ENCODE measurements around the gene PPP2R5C.

The PPP2R5C gene

DNA sequence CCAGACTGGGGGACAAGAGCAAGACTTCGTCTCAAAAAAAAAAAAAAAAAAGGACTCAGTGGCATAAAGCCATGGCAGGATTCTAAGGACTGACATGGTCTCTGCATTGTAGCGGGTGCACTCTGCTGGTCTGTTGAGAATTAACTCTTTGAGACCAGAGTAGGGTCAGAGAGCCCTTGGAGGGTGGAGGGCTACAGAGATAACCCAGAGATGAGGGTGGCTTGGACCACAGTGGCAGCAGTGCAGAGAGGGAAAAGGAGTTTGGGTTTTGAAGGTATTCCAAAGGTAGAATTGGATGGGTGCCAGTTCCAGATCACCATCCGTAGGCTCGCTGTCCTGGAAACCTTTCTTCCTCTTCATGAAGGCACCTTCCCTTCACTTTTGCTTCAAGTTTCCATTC, 188.6 kb downstream of the PPP2R5C start:
- DNase-seq (ENCODE audit: low read depth): no peak

DNA sequence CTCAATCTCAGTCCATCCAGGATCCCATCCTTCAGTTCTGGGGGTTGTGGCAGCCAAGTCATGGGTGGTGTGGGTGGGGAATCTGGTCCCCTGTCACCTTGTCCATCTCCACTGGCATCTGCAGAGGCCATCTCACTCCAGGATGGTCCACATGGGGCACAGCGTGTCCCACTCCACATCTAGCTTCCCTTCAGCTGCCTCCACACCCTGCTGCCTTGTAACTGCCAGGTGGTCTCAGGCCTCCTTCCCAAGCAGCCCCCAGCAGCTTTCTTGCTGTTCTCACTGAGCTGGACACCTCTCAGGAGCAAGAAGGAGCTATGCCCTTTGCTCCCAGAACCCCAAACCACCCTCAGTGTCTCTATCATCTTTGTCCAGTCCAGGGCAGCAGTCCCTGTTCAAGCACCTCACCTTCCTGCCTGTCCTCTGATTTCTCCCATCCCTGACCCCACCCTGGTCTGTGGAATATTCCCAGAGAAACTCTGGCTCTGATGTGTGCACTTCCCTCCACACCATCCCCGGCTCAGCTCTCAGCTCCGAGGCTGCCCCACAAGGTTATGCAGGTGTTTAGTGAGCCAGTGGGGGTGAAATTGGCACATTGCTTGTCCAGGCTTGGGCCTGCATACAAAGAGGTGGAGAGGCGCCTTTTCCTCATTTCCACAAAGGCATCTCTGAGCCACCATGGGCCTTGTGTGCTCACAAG, 189.2 kb downstream of the PPP2R5C start:
- DNase-seq (ENCODE audit: low read depth): no peak

DNA sequence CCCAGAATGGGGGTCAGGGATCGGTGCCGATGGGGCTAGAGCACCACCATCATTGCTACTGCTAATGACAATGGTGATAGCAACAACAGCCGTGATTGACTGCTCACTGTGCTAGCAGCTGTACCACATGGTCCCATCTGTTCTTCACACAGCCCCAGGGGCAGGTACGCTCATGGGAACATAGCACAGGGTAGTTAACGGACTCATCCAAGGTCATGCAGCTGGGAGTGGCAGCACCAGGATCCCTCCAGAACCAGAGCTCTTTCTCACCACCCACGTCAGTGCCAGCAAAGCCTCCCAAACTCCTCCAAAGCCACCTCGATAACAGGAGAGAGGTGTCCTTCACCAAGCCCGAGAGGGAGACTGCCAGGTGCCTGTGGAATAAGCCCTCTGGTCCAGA, 191.6 kb downstream of the PPP2R5C start:
- DNase-seq (ENCODE audit: low read depth): no peak

DNA sequence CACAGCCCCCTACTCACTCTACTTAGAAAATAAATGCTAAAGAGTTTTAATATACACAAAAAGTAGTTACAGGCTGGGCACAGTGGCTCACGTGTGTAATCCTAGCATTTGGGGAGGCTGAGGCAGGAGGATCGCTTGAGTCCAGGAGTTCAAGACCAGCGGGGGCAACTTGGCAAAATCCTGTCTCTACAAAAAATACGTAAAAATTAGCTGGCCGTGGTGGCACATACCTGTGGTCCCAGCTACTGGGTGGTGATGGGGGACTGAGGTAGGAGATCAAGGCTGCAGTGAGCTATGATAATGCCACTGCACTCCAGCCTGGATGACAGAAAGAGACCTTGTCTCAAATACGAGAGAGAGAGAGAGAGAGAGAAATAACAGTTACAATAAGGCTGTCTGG, 193.0 kb downstream of the PPP2R5C start:
- no peak for DNase-seq (ENCODE audit: low read depth)

DNA sequence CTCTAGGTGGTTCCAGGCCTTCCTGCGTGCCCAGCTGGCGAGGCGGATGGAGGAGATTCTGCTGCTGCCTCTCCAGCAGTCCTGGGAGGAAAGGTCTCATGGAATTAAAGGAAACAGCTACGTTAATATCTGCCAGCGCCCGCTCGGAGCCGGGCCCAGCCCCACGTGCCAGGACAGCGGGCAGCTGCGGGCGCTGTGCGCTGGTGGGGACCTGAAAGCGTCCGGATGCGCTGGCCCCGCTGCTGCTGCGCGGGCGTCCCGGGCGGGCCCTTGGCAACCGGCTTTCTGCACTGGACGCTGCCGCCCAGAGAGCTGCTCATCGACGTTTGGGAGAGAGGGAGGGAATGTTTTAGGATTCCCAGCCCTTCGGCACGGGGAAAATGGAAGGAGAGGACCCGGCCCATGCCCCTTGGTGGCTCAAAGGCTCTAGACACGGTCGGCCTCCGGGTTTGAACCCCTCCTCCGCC, 194.2 kb downstream of the PPP2R5C start:
- no peak for DNase-seq (ENCODE audit: low read depth)

DNA sequence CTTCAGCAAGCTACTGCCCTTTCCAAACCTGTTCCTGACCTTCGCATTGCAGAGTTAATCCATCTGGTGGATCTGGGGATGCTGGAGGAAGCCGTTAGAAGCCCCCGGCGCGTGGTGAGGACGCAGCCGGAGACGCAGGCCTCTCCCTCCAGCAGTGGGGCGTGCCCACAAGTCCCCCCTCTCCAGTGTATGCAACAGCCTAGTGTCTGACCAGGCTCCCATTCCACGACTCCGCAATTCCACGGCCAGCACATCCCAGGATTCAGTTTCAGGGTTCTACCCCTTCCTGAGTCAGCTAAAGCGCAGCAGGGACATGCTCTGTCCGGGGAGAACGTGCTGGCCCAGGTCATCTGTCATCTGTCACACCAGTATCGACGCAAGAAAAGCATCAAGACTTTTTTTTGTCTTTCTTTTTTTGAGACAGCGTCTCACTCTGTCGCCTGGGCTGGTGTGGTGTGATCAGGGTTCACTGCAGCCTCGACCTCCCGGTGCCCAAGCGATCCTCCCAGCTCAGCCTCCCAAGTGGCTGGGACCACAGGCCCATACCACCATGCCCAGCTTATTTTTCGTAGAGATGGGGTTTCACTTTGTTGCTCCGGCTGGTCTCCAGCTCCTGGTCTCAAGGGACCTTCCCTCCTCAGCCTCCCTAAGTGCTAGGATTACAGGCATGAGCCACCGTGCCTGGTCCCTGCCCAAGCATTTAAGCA, 194.8 kb downstream of the PPP2R5C start:
- no peak for DNase-seq (ENCODE audit: low read depth)

DNA sequence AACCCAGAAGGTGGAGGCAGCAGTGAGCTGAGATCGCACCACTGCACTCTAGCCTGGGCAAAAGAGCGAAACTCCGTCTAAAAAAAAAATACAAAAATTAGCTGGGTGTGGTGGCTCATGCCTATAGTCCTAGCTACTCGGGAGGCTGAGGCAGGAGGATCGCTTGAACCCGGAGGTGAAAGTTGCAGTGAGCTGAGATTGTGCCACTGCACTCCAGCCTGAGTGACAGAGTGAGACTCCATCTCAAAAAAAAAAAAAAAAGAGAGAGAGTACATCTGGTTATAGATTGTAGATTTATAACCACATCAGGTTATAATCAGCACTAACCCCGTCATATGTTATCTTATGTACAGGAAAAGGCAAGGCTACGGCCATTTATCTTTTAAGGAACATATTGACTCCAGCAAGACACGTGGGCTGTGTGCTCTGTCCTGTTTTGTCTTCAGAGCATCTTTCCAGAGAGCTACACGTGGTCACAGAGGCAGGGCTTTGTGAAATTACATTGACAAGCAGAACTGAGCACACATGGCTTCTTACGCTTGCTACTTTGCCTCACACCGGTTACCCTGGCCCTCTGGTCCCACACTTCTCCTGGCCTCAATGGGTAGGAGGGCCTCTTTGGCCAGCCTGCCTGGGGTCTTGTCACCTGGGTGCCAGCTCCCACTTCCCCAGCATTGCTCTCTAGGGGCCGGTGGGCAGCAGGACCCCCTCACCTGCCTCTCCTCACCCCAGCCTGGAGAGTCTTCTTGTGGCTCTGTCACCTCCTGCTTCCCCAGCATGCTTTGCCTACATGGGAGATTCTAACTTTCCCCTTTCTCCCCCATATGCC, 196.1 kb downstream of the PPP2R5C start:
- DNase-seq (ENCODE audit: low read depth): no peak

DNA sequence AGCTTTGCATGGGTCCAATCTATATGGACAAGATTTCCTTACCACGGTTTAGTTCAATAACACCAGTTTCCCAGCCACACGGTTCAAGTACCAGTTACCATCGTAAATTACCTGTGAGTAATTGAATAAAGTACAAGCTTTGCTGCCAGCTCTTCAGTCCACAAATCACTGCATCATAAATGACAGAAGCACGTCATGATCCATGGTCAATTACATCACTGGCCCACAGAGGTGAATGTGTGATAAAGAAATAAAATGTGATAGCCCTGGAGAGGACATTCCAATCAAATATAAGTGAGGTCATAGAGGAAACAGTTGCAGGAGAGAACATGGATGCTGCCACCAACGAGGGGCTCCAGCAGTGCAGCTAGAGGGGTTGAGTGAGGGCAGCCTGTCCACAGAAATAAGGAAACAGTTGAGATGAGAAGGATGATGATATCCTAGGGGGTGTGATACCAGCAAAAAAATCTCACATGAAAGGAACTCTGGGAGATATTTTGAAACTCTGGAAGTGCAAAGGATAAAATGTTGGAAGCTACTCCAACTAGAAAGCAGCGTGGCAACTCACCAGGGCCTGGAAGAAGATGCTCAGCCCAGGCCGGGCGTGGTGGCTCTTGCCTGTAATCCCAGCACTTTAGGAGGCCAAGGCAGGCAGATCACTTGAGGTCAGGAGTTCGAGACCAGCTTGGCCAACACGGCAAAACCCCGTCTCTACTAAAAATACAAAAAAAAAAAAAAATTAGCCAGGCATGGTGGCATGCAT, 197.1 kb downstream of the PPP2R5C start:
- no peak for DNase-seq (ENCODE audit: low read depth)

DNA sequence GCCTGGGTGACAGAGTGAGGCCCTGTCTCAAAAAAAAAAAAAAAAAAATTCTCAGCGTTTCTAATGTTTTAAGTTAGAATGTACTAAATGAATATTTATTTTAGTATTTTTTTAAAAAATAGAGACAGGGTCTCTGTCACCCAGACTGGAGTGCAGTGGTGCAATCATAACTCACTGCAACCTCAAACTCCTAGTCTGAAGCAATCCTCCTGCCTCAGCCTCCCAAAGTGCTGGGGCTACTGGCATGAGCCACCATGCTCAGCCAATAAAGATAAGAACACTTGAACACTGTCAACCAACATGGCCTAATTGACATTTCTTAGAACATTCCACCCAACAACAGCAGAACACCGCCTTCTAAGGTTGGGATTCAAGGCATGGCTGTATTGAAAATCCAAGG, 197.8 kb downstream of the PPP2R5C start:
- no peak for DNase-seq (ENCODE audit: low read depth)

DNA sequence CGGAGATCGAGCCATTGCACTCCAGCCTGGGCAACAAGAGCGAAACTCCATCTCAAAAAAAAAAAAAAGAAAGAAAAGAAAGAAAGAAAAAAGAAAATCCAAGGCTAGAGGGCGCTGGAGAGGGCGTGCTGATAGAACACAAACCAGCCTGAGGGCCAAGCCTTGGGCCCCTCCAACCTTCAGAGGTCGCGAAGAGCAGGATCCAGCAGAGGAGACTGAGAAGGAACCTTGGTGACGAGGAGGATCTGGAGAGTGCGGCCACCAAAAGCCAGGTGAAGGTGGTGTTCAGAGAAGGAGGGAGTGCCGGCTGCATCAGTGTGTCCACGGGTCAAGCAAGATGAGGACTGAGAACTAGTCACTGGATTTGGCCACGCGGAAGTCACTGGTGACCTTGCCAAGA, 198.7 kb downstream of the PPP2R5C start:
- DNase-seq (ENCODE audit: low read depth): no peak

DNA sequence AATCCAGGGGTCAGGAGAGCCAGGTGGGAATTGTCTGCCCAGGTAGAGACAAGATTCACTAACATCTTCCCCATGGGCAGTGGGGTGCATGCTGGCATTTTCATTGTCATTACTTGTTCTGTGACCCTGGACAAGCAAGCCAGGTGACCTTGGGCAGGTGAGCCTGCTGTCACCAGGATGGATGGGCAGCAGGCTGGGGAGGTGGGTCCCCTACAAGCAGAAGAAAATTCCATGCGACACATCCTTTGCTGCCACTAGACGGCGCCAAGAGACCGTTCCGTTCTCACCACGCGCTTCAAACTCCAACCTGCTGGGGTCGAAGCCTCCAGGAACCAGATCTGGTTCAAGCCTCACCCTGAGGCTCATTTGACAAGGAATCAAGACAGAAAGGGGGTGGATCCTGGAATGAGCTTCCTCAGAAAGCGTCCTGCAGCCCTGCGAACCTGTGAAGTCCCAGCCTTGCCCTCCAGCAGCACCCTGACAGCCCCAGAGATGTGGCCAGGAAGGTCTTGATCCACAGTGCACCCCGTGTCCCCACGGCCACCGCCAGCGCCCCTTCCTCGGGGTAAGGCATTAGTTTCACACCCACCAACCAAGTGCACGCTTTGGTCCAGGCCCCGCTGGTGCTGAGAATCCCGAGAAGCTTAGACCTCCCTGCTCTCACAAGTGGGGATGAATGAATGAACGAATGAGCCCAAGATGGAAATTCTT, 199.7 kb downstream of the PPP2R5C start:
- DNase-seq (ENCODE audit: low read depth): peak; percentile 50

DNA sequence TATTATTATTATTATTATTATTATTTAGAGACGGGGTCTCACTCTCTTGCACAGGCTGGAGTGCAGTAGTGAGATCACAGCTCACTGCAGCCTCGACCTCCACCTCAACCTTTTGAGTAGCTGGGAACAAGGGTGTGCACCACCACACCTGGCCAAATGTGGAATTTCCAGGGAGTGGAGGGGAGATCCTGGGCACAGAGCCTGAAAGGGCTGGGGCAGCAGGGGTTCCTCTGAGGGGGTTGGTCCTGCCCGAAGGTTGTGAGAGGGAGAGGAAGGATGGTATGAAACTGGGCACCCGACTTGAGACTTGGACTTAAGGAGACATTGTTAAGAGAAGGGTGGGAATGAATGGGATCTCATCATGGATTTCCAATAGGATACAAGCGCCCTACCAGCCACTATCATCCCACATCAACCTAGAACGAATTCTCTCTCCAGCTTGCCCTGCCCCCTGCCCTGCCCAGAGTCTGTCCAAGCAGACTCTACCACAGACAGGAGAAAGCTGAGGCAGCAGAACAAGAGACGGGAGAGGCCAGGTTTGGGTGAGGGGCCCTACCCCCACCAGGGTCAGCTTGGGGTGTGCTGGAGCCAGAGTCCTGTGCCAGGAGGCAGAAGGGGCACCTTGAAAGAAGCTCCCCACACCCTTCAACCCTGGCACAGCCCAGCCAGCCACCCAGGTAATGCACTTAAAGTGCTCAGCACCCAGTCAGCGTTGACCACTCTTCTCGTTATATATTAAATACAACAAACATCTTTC, 200.4 kb downstream of the PPP2R5C start:
- no peak for DNase-seq (ENCODE audit: low read depth)

DNA sequence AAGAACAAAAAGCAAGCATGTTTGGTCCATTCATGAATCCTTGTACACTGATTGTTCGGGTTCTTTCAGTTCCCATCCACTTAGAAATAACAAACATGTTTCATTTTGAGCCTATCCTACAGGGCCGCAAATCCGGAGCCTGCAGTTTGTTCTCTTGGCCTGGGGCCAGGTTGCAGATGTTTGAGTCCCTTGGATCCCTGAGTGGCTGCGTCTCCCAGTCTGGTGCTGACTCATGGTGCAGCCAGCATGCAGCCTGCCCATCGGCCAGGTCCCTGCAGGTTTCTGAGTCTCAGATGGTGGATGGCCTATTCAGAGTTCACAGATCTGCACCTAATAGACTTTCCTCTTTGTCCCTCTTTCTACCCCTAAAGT, 201.0 kb downstream of the PPP2R5C start:
- no peak for DNase-seq (ENCODE audit: low read depth)

DNA sequence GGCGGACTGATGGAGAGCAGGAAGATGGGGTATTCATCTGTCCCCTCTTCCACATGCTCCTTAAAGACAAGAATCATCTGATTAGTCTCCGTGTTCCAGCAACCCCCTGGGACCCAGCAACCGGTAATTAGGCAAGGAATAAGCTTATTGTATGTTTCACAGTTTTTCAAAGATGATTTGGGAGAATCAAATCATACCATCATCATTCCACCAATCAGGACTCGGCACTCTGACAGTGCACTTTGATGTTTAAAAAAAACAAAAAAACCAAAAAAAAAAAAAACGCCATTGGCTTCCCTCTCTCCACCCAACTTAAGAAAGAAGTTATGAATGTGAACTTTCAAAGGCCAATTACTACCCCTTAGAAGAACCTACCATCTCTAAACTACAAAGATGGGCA, 201.5 kb downstream of the PPP2R5C start:
- no peak for DNase-seq (ENCODE audit: low read depth)

DNA sequence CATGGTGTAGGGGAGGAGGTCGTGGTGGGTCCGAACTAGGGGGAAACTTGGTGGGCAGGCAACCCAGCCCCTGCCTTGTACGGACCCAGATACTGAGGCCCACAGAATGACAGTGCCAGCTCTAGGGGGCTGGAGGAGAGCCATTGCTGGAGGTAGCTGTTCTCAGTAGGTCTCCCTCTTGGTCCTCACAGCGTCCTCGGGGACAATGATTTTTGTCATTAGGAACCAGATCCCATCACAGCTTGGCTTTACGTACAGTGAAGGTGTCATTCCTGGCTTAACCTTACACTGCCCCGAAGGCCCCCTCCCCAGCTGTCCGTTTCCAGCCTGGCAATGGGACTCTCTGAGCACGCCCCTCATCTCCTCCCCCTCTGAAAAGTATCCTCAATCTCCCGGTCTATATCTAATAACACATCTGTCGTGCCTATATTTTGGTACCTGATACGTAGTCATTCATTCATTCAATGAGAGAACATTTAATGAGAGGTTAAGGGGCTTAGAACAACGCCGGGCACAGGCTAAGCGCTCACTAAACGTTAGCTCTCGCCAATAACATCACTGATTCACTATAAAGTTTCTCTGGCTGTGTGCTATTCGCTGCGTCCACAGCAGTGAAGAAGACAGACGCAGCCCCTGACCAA, 202.3 kb downstream of the PPP2R5C start:
- no peak for DNase-seq (ENCODE audit: low read depth)

DNA sequence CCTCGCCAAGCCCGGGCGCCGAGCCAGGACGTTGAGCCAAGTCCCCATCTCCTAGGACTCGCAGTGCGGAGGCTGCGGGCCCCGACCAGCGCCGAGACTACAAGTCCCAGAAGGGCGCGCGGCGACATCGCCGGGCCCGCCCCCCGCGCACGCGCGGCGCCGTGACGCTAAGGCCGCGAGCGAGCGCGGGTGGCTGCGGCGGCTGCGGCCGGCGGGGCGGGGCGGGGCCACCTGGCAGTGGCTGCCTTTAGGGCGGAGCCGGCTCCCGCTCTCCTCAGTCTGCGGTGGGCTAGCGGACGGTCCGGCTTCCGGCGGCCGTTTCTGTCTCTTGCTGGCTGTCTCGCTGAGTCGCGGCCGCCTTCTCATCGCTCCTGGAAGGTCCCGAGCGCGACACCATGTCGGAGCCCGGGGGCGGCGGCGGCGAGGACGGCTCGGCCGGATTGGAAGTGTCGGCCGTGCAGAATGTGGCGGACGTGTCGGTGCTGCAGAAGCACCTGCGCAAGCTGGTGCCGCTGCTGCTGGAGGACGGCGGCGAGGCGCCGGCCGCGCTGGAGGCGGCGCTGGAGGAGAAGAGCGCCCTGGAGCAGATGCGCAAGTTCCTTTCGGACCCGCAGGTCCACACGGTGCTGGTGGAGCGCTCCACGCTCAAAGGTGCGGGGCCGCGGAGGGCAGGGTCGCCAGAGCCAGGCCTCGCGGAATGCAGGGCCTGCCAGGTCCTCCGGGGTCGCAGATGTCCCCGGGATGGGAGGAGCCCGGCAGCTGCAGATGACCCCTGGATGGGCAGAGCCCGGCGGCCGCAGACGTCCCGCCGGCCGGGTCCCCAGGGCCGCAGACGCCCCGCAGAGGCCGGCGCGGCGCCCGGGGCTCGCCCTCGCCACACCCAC, 203.0 kb downstream of the PPP2R5C start, which contains the start of gene DYNC1H1:
Gene DYNC1H1, plus strand, starts transcription at position 277 of the 884 bp plus-strand sequence. Its CDS starts 119 bp downstream, at position 396.
- DNase-seq (ENCODE audit: low read depth): peak; percentile 82

DNA sequence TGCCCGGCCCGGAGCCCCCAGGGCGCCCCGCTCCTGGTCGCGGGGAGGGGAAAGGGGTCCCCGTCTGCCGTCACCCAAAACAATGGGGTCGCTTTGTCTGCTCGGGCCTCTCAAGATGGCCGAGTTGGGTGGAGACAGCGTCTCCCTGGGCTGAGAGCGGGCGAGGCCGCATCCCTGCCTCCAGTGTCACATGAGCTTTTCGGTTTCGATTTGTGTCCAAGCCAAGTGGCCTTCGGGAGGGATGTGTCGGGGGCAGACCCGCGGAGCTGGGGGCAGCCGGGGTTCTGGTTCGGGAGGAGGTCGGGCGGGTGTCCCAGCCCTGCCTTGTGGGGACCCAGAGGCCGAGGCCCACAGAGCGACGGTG, 203.7 kb downstream of the PPP2R5C start:
- peak; percentile 15 for DNase-seq (ENCODE audit: low read depth)

DNA sequence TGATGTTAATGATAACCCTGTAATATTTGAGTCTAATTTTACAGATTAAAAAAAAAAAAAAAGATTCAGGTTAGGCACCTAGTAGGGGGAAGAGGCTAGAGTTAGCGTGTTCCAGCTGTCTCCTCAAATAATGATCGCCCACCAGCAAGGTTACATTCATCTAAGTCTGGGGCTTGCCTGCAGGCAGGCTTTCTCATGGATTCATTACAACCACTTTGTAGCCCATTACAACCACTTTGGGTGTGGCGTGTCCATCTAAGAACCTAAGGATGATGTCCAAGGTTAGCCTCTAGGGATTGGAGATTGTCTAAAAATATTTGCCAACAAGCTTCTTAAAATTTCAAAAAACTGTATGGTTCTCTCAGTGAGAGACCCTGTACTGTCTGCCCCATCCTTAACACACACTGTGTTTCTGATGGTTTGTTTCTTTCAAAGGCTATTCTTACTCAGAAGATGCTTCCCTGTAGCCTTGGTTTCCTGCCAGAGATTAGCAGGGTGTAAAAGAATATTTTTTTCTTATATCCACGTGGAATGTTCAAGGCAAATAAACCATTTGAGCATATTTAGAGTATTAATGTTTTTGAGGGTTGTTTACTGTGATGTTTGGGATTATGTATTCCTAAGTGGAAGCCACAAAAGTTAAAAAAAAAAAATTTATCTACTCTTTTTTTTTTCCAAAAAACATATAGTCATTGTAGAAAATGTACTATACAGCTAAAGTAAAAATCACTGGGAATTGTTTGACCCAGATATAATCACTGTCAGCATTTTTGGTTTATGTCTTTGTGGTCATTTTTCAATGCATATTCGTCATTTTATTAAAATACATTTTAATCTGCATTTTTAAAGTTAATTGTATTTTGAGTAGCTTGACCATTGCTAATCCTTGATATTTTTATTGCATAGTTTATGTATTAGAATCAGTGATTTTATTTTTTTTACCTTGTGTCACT, 204.5 kb downstream of the PPP2R5C start:
- DNase-seq (ENCODE audit: low read depth): no peak
